HCT116 (cell line): ENCODE data around the gene UACA. TPM values are rescaled to one million over a fixed set of nuclear protein-coding genes. Genes with fewer than 3 reads are reported as not detected.
"Not testable (repeated sequence)": the region's sequence is repeated elsewhere in the genome, so short reads cannot be mapped to it uniquely, and the experiment has no call there.

Experiments
- ATAC-seq: fragments of 200-7000 bp; cut with Tn5 transposase; 2 replicates; pipeline ENCODE4 v1.9.1; 2020; ENCODE audit warnings: mild to moderate bottlenecking, moderate library complexity
- BruUV-seq: library from RNA; stranded (reverse); fragments of 400-500 nt; replicated peaks from 2 replicates; lab custom pipeline; 2021; lab: Mats Ljungman, UMichigan
- CTCF ChIA-PET: fragments of 300-600 bp; sonication (Branson Sonifier 250); formaldehyde crosslinking; loops from one replicate; lab custom pipeline; 2021; ENCODE audit warnings: antibody characterized with exemption; lab: Charles Lee
- POLR2A ChIA-PET: fragments of 300-600, 350-600 bp; sonication (Branson Sonifier 250); formaldehyde crosslinking; loops from one replicate; lab custom pipeline; 2021; ENCODE audit warnings: antibody characterized with exemption; lab: Charles Lee
- RAD21 ChIA-PET, 2 experiments: fragments of 300-600 bp; sonication (Branson Sonifier 250); formaldehyde crosslinking; loops; one replicate each; lab custom pipeline; 2023; ENCODE audit warnings: low total read pairs in 2 of 2; ENCODE audit not compliant: uncharacterized antibody in 2 of 2, unreplicated experiment in 2 of 2, low non-redundant PET in 1 of 2; lab: Charles Lee
- DNase-seq: peaks from one replicate; pipeline ENCODE4 v3.0.0-alpha.2; 2010; ENCODE audit warnings: low read depth, low spot score
- H2AFZ ChIP-seq: fragments of 200-600 bp; shearing (Covaris generic), sonication (generic); 2 replicates; pipeline ENCODE4 v1.6.1; 2017; ENCODE audit warnings: low read depth, mixed run types, mixed read lengths, antibody characterized with exemption, low read length; ENCODE audit not compliant: poor library complexity, severe bottlenecking
- H3K27ac ChIP-seq: 2 replicates; pipeline ENCODE4 v1.5.1; 2012; ENCODE audit warnings: low read depth, low read length
- H3K27me3 ChIP-seq: fragments of 200-600 bp; sonication (generic); 2 replicates; pipeline ENCODE4 v1.6.1; 2016; ENCODE audit warnings: mixed run types, low read length, mixed read lengths; ENCODE audit not compliant: insufficient read depth
- H3K36me3 ChIP-seq, 2 experiments: fragments of 200-500 bp in 1 of 2; fragments of 200-600 bp in 1 of 2; sonication (Bioruptor generic) in 1 of 2; sonication (generic) in 1 of 2; 2 replicates each; pipeline versions ENCODE4 v1.5.1 to v1.6.1; 2014 to 2016; ENCODE audit warnings: low read length in 2 of 2, inconsistent platforms in 1 of 2, mixed read lengths in 1 of 2, mixed run types in 1 of 2; ENCODE audit not compliant: insufficient read depth in 2 of 2, control insufficient read depth in 1 of 2
- H3K4me1 ChIP-seq, 2 experiments: fragments of 200-600 bp in 1 of 2; sonication (generic) in 1 of 2; 2 replicates each; pipeline versions ENCODE4 v1.5.1 to v1.6.1; 2012 to 2017; ENCODE audit warnings: low read length in 2 of 2, inconsistent platforms in 1 of 2, mild to moderate bottlenecking in 1 of 2, mixed read lengths in 1 of 2, mixed run types in 1 of 2, moderate library complexity in 1 of 2; ENCODE audit not compliant: insufficient read depth in 2 of 2, control insufficient read depth in 1 of 2
- H3K4me2 ChIP-seq: fragments of 200-600 bp; sonication (generic); 2 replicates; pipeline ENCODE4 v1.6.1; 2017; ENCODE audit warnings: mixed run types, low read length, mixed read lengths
- H3K4me3 ChIP-seq, 2 experiments: fragments of 200-600 bp in 1 of 2; sonication (generic) in 1 of 2; replicated peaks in 1 of 2; 2 replicates each; pipeline ENCODE4 v1.5.1; 2011 to 2016; ENCODE audit warnings: low read length in 2 of 2, control low read depth in 1 of 2, low read depth in 1 of 2, mild to moderate bottlenecking in 1 of 2, mixed read lengths in 1 of 2, mixed run types in 1 of 2
- H3K79me2 ChIP-seq: fragments of 200-600 bp; sonication (generic); 2 replicates; pipeline ENCODE4 v1.6.1; 2017; ENCODE audit warnings: mild to moderate bottlenecking, mixed run types, low read length, moderate library complexity, mixed read lengths; ENCODE audit not compliant: insufficient read depth
- H3K9ac ChIP-seq: fragments of 200-600 bp; sonication (generic); 2 replicates; pipeline ENCODE4 v1.6.1; 2016; ENCODE audit warnings: low read length, mixed read lengths
- H3K9me2 ChIP-seq: fragments of 200-600 bp; sonication (generic), shearing (Covaris generic); 2 replicates; pipeline ENCODE4 v1.6.1; 2017; ENCODE audit warnings: mixed run types, mild to moderate bottlenecking, moderate library complexity; ENCODE audit not compliant: insufficient read depth
- H3K9me3 ChIP-seq, 2 experiments: fragments of 200-500 bp in 1 of 2; fragments of 200-600 bp in 1 of 2; sonication (Bioruptor generic) in 1 of 2; sonication (generic) in 1 of 2; 2 replicates each; pipeline ENCODE4 v1.6.1; 2014 to 2017; ENCODE audit warnings: low read length in 2 of 2, mixed read lengths in 2 of 2, inconsistent platforms in 1 of 2, low read depth in 1 of 2, mild to moderate bottlenecking in 1 of 2, mixed run types in 1 of 2, moderate library complexity in 1 of 2; ENCODE audit not compliant: control insufficient read depth in 1 of 2, insufficient read depth in 1 of 2
- H4K20me1 ChIP-seq: fragments of 200-600 bp; sonication (generic), shearing (Covaris generic); 2 replicates; pipeline ENCODE4 v1.6.1; 2017; ENCODE audit warnings: mixed run types, mild to moderate bottlenecking, moderate library complexity; ENCODE audit not compliant: insufficient read depth
- CEBPB ChIP-seq: IDR thresholded peaks from 2 replicates; pipeline ENCODE4 v1.6.1; 2012; ENCODE audit warnings: low read depth
- EGR1 ChIP-seq: IDR thresholded peaks from 2 replicates; pipeline ENCODE4 v1.6.1; 2012; ENCODE audit warnings: low read depth
- ELF1 ChIP-seq: IDR thresholded peaks from 2 replicates; pipeline ENCODE4 v1.6.1; 2012; ENCODE audit warnings: low read depth, borderline replicate concordance
- JUND ChIP-seq: IDR thresholded peaks from 2 replicates; pipeline ENCODE4 v1.6.1; 2012
- POLR2A ChIP-seq: IDR thresholded peaks from 2 replicates; pipeline ENCODE4 v1.7.0; 2011; ENCODE audit warnings: borderline replicate concordance; ENCODE audit not compliant: insufficient read depth, insufficient read length; ENCODE audit errors: extremely low read depth
- POLR2AphosphoS5 ChIP-seq: IDR thresholded peaks from 2 replicates; pipeline ENCODE4 v1.6.1; 2011; ENCODE audit warnings: mild to moderate bottlenecking, low read depth, low read length, moderate library complexity
- intact Hi-C: fragments of 100-400 bp; cut with micrococcal nuclease; formaldehyde crosslinking; loops from 2 replicates; pipeline ENCODE4 v1.10.0; 2022
- total RNA-seq: library from RNA; stranded (reverse); gene quantifications from one replicate; pipeline ENCODE4 v1.2.1, GENCODE V29; 2021; ENCODE audit not compliant: unreplicated experiment
- TF ChIP-seq, protein P1 (sequence below), 3 experiments: fragments of 200-600 bp in 1 of 3; sonication (generic) in 1 of 3; IDR thresholded peaks in 2 of 3; conservative IDR thresholded peaks in 1 of 3; 2 replicates each; pipeline ENCODE4 v1.5.1; 2012 to 2017; ENCODE audit warnings: low read depth in 2 of 3, low read length in 2 of 3, antibody characterized with exemption in 1 of 3, borderline replicate concordance in 1 of 3, control low read depth in 1 of 3, mild to moderate bottlenecking in 1 of 3, mixed read lengths in 1 of 3, mixed run types in 1 of 3, moderate library complexity in 1 of 3; ENCODE audit not compliant: insufficient read depth in 1 of 3

The UACA gene
- total RNA-seq, 1 experiment from 2014 or later = 47.4 TPM

DNA sequence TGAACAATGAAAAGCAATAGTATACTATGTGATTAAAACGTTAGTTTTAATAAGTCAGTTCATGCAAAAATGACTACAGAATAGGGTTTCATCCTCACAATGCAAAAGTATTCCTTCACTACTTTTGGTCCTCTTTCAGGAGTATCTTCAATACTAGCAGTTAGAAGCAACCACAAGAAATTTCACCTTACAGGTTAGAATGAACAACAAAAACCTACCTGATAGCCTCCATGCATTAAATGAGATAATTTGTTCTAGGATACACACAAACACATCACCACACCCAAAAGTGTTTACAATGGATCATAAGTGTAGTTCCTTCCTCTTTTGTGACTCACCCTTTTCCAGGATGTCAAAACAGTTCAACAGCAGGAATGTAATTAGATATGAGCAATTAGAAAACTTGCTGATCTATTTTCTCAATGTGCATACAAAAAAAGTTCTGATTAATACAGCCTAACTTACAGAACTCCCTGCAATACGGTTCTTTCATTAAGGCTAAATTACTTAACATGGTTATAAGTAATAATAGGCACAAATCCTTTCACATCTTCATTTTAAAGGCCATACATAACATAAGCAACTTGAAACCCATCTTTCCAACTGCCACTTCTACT is 21.6 kb downstream of the UACA start (continued):
- TF ChIP-seq, protein P1, sequence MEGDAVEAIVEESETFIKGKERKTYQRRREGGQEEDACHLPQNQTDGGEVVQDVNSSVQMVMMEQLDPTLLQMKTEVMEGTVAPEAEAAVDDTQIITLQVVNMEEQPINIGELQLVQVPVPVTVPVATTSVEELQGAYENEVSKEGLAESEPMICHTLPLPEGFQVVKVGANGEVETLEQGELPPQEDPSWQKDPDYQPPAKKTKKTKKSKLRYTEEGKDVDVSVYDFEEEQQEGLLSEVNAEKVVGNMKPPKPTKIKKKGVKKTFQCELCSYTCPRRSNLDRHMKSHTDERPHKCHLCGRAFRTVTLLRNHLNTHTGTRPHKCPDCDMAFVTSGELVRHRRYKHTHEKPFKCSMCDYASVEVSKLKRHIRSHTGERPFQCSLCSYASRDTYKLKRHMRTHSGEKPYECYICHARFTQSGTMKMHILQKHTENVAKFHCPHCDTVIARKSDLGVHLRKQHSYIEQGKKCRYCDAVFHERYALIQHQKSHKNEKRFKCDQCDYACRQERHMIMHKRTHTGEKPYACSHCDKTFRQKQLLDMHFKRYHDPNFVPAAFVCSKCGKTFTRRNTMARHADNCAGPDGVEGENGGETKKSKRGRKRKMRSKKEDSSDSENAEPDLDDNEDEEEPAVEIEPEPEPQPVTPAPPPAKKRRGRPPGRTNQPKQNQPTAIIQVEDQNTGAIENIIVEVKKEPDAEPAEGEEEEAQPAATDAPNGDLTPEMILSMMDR (IDR thresholded peaks at IDR 0.05 in 2 of 3, conservative IDR thresholded peaks at IDR 0.05 in 1 of 3; ENCODE audit: borderline replicate concordance in 1 of 3, insufficient read depth in 1 of 3, low read depth in 2 of 3, low read length in 2 of 3) = no peak
- no peak for TF ChIP-seq POLR2AphosphoS5
- TF ChIP-seq, all 23 proteins: peak for 10

DNA sequence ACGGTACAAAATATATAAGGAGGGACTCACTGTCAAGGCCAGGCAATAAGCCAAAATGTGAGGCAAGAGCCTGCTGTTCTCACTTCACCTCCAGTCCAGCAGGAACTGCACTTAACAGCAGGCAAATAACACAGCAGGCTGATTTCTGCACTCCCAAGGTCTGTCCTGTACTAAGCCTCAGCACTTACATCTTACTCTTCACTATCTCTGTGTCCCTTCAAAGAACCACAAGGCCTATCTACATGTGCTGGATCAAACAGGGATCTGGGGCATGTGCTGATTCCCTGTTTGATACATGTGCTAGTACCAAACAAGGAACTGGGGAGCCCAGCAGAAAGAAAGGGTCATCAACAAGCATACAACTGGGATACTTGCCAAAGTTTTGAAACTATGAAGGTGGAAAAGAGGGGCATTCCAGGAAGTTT is 22.2 kb downstream of the UACA start:
- BruUV-seq = no TSS peak
- Histone ChIP-seq H3K36me3 (no peaks in the 10 kb centered on the region), H4K20me1 (no peaks in the 10 kb centered on the region), H3K27ac (peak overlapping the region; percentile 64), H3K9me2 (no peaks in the 10 kb centered on the region), H3K9me3 (no peaks in the 10 kb centered on the region), H3K4me2 (peak overlapping the region; percentile 67), H2AFZ (no peak overlapping the region), H3K9ac (peak overlapping the region; percentile 46), H3K79me2 (peaks cover 26% of the 10 kb centered on the region), H3K4me3 (peak overlapping the region in 1 of 2 experiments; percentile 37; a peak in 1 of 4 replicates), H3K27me3 (no peaks in the 10 kb centered on the region), H3K4me1 (peaks cover 30 to 32% of the 10 kb centered on the region in 2 experiments)
- POLR2A ChIA-PET = no interaction called here
- CTCF ChIA-PET = no interaction called here
- DNase-seq (peak; percentile 31), ATAC-seq (peak; percentile 56)
- intact Hi-C loops = no loop called here
- RAD21 ChIA-PET = no interaction called here
- TF ChIP-seq EGR1 (no peak), POLR2A (no peak), CEBPB (peak; percentile 56), JUND (no peak), ELF1 (no peak)

DNA sequence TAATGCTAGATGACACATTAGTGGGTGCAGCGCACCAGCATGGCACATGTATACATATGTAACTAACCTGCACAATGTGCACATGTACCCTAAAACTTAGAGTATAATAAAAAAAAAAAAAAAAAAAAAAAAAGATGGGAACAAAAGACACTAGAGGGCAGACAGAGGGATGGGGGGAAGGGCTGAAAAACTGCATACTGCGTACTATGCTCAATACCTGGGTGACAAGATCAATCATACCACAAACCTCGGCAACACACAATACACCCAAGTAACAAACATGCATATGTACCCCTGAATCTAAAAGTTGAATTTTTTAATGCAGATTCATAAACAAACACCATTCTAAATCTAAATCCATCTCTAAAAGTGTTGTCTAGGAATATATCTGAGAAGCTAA is 28.3 kb downstream of the UACA start:
- DNase-seq, H3K79me2 ChIP-seq, H3K9ac ChIP-seq, POLR2A ChIA-PET, H3K9me3 ChIP-seq, H4K20me1 ChIP-seq, H3K9me2 ChIP-seq, ATAC-seq, H3K4me2 ChIP-seq, H3K4me1 ChIP-seq, BruUV-seq, H2AFZ ChIP-seq, RAD21 ChIA-PET, intact Hi-C loops, H3K36me3 ChIP-seq, H3K27me3 ChIP-seq, H3K27ac ChIP-seq, H3K4me3 ChIP-seq: not testable (repeated sequence)
- CTCF ChIA-PET = interaction anchor here (1.3 kb wide), 1 partner anchor 13 kb away, joined by 9 read pairs; no protein-coding TSS in a partner anchor
